Ovary (tissue), 3 donors: ENCODE data around the gene ARHGAP33.

Source experiments
- CTCF ChIP-seq, 3 donors: fragments of 450-650 bp in 2 of 3; fragments of 200-600 bp in 1 of 3; IDR thresholded peaks; one replicate each; pipeline versions ENCODE4 v1.5.1 to v1.8.0; 2016 to 2022; ENCODE audit warnings: antibody characterized with exemption in 3 of 3, mild to moderate bottlenecking in 1 of 3
- EP300 ChIP-seq: sonication (generic); formaldehyde crosslinking; IDR thresholded peaks from one replicate; pipeline ENCODE4 v1.6.1; 2017; ENCODE audit warnings: antibody characterized with exemption
- POLR2A ChIP-seq: fragments of 450-650 bp; IDR thresholded peaks from one replicate; pipeline ENCODE4 v1.6.1; 2017; ENCODE audit warnings: antibody characterized with exemption, mild to moderate bottlenecking, moderate library complexity
- donor health status: DM: no; HTN: no; CAD: no.

GRCh38 chr19:35784503-35785338, 9.4 kb downstream of the ARHGAP33 start:
- TF ChIP-seq POLR2A (no peak), CTCF (IDR thresholded peaks at IDR 0.05) (no peak), EP300 (no peak)
